Putamen (tissue), 1 donor: Measurements from ENCODE around the gene PITX2.

Source experiments
- DNase-seq: peaks from one replicate; pipeline ENCODE4 v3.0.0-alpha.2; 2016; ENCODE audit warnings: low spot score

The PITX2 gene

GRCh38 chr4:110624398-110624780 is 1.5 kb upstream of the PITX2 start:
- DNase-seq: no peak

DNA sequence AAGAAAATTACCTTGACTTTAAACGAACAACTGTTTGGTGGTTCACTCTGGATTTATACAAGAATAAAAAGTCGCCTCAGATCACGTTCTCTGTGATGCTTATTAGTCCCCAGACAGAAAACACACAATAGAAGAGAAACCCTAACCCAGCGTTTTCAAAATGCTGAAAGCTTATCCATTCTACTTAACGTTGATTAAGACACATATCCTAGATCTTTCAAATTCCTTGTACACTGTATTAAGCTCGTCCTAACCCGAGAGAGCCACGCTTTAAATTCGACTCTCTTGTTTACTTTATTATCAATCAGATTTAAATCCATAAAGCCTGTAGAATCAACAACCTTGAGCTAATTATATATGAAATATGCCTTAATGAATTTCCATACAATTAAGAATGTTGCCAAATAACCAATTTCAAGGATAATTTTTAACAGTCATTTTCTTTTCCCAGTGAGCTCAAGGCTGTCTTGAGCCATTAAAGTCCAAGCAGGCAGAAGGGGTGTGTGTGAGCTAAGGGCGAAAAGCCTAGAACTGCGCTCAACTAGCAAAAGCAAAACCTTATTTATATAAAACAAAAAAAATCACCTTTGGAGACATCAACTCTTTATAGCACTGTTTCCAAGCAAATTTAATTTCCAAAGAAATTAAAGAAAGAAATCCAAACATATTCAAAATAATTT is 981 bp upstream of the PITX2 start:
- no peak for DNase-seq

GRCh38 chr4:110621839-110622751 is 782 bp downstream of the PITX2 start:
- no peak for DNase-seq

GRCh38 chr4:110621328-110621812 is 1.5 kb downstream of the PITX2 start:
- DNase-seq: no peak

GRCh38 chr4:110620691-110621327 is 2.1 kb downstream of the PITX2 start:
- no peak for DNase-seq

- DNase-seq: no peak
These were observed 2.6 kb downstream of the PITX2 start for GRCh38 chr4:110620322-110620690.

DNA sequence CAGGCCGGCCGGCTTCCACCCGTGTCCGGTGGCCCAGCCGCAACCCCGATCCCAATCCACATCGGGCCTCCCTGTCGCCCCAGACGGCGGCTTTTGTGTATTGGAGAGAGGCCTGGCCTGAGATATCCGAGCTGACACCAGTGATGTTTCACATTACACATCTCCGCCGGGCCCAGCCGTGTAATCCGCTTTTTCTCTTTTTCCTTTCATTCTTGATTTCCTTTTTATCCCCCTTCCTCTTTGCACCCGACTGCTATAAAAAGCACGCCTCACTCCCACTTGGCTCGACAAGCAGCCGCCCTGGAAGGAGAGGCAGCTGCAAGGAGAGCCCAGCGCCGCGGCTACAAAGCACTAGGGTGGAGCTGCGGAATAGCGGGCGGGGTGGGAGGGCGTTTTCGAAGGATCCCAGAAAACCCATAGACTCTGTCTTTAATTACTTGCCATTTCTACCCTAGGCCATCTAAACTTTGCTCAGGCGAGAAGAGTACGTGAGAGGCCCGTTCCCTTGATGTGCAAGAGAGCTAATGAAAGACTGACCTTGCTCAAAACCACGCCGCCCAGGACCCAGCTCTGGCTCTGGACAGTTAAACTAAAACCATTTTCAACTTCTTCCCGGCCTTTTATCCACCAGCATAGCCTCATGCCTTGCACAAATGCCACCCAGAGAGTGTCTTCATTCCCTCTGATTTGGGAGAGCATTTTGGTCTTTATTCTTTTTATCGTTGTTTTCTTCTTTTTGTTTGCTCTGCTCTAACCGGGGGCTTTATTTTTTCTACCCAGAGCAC is 3.2 kb downstream of the PITX2 start:
- no peak for DNase-seq

- no peak for DNase-seq
These were observed 4.1 kb downstream of the PITX2 start for GRCh38 chr4:110618581-110619462.

DNA sequence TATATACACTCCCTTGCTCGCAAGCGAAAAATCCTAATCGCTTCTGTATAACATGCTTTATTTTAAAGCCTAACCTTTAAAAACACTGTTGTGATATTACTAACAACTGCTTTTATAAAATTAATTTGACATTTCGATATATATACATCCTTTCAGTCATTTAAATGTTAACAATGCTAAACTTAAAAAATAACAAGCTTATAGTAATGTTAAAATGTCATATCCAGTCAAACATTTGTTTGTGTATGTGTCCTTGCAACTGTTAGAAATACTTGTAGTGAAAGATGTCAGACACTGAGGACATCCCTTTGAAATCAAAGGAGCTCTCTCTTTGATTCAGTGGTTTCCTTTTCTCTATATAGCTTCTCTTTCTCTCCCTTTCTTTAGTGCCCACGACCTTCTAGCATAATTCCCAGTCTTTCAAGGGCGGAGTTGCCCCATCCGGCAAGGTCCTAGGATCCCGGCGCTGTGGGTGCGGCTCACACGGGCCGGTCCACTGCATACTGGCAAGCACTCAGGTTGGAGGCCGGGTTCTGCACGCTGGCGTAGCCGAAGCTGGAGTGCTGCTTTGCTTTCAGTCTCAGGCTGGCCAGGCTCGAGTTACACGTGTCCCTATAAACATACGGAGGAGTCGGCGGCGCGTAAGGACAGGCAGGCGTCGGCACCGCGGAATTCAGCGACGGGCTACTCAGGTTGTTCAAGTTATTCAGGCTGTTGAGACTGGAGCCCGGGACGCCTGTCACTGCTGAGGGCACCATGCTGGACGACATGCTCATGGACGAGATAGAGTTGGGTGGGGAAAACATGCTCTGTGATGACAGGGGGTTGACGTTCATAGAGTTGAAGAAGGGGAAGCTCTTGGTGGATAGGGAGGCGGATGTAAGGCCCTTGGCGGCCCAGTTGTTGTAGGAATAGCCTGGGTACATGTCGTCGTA is 5.0 kb downstream of the PITX2 start:
- no peak for DNase-seq

- no peak for DNase-seq
These were observed 5.7 kb downstream of the PITX2 start for GRCh38 chr4:110617075-110617640.

GRCh38 chr4:110616238-110617074 is 6.4 kb downstream of the PITX2 start:
- DNase-seq: no peak

DNA sequence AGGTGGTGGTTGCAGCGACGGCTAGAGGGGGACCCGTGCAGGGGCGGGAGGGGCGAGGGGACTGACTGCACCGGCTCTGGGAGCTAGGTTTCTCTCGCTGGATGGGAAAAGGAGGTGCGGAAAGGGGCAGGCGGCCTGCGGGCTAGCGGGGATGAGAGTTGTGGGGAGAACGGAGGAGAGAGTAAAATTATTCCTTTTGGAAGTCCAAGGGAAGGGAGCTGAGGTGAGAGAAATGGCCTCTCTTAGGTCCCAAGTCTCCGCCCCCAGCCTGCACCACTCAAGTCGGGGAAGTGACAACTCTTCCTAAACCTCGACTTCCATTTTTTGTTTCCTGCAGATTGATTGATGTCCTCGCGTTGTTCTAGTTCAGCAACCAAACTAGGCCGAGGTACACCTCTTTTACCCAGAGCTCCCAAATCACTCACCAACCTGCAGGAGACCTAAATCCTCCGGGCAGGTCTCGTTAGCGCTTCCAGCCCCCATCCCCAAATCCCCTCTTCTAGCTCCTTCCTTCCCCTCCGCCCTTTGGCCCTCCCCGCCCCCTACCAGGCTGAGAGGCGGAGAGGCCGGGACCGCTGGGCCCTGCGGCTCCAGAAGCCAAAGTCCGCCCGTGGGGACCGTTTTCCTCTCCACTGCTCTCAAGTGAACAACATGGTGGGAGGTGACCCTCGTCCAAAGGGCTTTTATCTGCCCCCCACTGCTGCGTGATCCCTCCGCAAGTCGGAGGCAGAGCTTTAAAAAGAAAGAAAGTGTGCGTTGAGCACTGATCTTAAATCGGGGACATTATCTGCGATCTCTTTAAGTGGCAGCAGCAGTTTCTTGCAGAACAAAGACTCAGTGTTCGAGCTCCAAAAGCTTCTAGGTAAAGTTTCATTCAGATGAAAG is 7.3 kb downstream of the PITX2 start:
- no peak for DNase-seq

DNA sequence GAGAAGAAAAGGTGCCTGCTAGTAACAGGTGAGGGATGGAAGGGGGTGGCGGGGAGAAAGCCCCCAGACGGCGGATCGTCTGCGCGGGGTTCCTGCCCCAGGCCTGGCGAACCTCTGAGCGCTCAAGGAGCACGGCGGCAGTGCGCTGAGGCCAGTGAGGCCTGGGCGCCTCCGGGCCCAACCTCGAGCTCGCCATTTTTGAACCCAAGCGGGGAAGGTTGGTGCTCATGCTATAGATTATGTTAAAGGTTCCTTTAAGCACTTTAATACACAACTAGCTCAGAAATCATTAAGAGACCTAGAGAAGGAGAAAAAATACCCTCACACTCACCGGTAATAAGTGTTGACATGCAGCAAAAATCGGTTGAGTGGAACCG is 7.9 kb downstream of the PITX2 start:
- no peak for DNase-seq

DNA sequence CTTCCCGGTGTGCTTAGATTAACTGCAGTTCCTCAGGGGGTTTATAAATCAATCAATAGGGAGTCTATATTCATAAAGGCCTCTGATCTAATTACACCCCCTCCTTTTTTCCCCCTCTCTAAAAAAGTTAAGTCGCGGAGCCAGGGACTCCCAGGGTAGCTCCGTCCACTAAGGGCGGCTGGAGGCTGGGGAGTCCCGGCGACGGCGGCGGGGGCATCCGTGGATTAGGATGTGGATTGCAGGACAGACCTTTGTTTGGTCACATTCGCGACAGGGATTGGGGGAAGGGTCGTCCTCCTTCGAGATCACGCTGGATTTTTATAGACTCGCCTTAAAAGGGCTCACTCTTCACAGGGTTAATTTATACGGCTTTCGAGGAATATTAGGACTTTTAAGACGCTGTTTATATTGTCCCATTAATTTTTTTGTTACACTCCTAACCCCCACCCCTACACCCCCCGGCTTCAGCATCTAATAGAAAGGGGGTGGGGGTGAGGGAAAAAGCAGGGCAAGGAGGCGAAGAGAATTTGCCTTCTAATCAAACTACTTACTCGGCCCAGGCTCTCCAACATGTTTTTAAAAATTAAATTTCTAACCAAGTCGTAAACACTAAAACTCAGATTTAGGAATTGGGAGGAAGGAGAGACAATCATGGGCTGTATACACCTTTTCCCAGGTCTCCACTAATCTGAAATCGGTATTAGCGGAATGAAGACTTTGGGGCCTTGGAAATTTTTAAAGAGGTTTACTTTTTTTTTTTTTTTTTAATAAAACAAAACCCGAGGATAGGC is 8.5 kb downstream of the PITX2 start:
- no peak for DNase-seq

GRCh38 chr4:110613745-110614144 is 9.1 kb downstream of the PITX2 start:
- no peak for DNase-seq

- no peak for DNase-seq
These were observed 10.1 kb downstream of the PITX2 start for GRCh38 chr4:110612631-110613269.
